Amygdala (tissue), 56 donors: Measurements from ENCODE around the gene LILRA5.
"Not testable (repeated sequence)": the region's sequence is repeated elsewhere in the genome, so short reads cannot be mapped to it uniquely, and the experiment has no call there.

Source experiments
- DNase-seq, 56 donors: peaks; one replicate each; lab custom pipeline; 2025; lab: John Stamatoyannopoulos, UW

Gene LILRA5

DNA sequence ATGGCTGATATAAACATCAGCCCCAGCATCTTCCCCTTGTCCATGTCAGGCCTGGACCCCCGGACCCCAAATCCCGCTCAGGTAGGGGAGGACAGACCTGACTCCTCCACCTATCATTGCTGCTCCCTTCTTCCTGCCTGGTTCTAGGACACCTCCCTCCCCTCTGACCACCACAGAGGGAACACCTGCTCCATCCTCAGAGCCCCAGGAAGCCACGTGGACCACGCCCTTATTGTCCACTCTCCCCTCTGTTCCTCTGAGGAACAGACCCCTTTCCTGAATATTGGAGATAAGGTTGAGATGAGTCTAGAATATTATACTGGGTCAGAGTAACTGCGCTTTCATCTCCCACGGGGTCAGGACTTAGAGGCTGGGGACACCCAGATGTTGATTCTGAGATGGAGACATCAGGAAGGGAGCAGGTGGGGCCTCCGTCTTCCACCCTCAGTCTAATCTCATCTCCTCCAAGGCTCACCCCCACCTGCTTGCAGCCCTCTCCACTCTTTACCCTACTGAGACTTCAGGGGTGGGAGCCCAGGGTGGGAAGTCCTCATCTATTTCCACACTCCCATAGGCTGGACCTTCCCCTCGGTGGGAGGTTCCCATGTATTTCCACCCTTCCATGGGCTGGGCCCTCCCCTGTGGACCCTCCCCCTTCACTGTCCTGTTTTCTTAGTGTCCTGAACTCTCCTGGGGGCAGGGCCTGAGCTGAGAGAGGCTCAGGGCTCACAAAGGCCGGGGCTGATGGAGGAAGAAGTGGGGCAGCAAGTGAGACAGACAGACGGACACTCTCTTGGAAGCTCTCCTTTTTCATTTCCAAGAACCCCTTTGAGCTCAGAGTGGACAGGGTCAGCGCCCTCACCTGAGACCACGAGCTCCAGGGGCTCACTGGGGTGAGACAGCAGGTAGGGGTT lies 23.3 kb upstream of the LILRA5 start:
- DNase-seq: peak in 2 of 56 donors; percentile 9 to 14

GRCh38 chr19:54335164-54335563 lies 22.2 kb upstream of the LILRA5 start:
- DNase-seq: no peak

GRCh38 chr19:54333586-54334298 lies 20.8 kb upstream of the LILRA5 start:
- DNase-seq: no peak

DNA sequence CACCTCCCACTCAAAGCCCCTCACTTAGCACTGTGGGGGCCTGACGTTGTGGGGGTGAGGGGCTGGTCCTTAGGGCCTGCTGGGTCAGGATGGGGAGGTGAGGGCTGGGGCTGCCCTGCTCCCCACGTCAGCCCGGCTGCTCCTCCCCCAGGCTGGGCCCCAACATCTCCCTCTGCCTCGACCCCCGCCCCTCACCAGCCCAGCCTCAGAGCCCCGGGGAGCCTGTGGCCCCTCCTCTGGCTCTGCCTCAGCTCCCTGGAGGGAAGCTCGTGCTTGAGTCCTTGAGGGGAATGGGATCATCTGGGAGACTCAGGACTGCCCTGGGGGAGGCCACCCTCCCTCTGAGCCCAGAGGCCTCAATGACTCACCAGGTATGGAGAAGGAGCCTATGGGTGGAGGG lies 19.2 kb upstream of the LILRA5 start:
- DNase-seq: no peak

DNA sequence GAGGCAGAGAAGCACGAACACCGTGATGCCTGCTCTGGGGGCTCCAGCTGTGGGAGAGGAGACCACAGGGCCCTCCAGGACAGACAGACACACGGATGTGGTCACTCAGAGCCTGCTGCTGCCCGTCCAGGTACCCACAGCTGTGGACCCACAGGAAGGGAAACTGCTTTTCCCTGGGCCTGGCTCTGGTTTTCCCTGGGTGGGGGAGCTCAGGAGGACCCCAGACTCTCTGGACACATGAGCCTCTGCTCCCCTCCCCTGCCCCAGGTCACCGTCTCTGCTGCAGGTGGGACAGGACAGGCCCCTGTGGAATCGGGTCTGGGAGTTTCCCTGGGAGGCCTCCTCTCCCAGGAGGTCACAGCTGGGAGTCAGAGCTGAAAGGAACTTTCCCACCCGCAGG lies 18.7 kb upstream of the LILRA5 start:
- DNase-seq: no peak

- no peak for DNase-seq
Observed at GRCh38 chr19:54329476-54330165, 16.7 kb upstream of the LILRA5 start.

DNA sequence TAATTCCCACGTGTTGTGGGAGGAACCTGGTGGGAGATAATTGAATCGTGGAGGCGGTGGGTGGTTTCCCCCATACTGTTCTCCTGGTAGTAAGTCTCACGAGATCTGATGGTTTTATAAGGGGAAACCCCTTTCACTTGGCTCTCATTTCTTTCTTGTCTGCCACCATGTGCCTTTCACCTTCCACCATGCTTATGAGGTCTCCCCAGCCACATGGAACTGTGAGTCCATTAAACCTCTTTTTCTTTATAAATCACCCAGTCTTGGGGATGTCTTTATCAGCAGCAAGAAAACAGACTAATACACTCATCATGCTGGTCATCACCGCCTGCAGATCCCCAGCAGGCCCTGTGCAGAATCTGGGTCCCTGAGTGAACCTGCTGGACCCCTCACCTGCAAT lies 15.8 kb upstream of the LILRA5 start:
- DNase-seq: not testable (repeated sequence)

DNA sequence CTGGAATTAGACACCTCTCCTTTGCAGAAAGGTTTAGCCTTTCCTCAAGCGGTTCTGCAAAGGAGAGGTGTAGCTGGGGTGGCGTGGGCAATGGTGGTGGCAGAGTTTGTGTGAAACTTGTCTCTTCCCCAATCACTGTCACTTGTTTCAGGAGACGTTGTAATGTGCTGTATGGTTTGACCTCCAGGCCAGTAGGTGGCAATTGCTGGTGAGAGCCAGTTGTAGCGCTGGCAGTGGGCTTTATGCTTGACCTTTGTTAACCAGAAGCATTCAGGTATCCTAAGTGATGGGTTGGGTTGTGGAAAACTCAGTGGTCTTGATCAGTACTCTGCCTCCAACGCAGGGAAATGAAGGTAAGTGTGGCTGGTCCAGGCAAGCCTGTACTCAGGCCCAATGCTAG lies 12.7 kb upstream of the LILRA5 start:
- DNase-seq: no peak

- DNase-seq: peak in 8 of 56 donors; percentile 3 to 47 (median 9)
Observed at GRCh38 chr19:54325194-54325621, 12.2 kb upstream of the LILRA5 start.

- no peak for DNase-seq
Observed at GRCh38 chr19:54324071-54324470, 11.1 kb upstream of the LILRA5 start.

- not testable (repeated sequence) for DNase-seq
Observed at GRCh38 chr19:54322934-54323333, 10.0 kb upstream of the LILRA5 start.

DNA sequence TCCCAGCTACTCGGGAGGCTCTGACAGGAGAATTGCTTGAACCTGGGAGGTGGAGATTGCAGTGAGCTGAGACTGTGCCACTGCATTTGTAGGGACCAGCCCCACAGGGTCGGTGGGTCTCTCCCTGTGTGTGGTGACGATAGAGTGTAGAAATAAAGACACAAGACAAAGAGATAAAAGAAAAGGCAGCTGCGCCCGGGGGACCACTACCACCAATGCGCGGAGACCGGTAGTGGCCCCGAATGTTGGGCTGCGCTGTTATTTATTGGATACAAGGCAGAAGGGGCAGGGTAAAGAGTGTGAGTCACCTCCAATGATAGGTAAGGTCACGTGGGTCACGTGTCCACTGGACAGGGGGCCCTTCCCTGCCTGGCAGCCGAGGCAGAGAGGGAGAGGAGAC lies 9.3 kb upstream of the LILRA5 start:
- DNase-seq: not testable (repeated sequence)

DNA sequence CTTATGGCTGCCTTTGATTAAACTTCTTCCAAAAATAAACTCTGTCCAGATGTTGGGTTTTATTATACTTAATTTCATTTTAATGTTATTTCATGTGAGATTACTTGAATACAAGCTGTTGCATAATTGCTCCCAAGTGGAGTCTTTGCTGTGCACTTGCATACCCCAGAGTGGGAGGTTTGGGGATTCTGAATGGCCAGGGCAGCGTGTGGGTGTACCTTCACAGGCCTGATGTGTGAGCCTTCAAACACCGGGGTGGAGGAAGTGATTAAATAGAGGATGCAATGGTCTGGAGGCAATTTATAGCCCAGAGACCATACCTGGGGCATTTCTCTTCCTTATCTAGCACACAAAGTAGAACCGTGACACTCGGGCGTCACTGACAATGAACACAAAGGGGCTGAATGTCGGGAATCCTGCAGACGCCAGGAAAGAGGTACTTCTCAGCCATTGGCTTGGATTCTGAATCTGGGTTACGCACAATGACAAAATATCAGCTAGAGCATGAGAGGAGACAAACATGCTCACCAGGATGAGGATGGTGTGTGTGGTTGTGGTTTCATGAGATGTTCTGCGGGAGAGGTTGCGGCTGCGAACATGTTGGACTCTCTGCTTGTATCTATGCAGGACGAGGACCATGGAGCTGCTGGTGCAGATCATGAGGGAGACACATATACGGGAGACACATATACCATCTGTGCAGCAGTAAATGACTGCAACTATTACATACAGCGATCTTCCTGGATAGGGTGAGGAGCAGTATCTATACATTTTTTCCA lies 7.1 kb upstream of the LILRA5 start:
- DNase-seq: no peak

- no peak for DNase-seq
Observed at GRCh38 chr19:54319049-54319448, 6.1 kb upstream of the LILRA5 start.

GRCh38 chr19:54317965-54318240 lies 4.9 kb upstream of the LILRA5 start:
- no peak for DNase-seq

DNA sequence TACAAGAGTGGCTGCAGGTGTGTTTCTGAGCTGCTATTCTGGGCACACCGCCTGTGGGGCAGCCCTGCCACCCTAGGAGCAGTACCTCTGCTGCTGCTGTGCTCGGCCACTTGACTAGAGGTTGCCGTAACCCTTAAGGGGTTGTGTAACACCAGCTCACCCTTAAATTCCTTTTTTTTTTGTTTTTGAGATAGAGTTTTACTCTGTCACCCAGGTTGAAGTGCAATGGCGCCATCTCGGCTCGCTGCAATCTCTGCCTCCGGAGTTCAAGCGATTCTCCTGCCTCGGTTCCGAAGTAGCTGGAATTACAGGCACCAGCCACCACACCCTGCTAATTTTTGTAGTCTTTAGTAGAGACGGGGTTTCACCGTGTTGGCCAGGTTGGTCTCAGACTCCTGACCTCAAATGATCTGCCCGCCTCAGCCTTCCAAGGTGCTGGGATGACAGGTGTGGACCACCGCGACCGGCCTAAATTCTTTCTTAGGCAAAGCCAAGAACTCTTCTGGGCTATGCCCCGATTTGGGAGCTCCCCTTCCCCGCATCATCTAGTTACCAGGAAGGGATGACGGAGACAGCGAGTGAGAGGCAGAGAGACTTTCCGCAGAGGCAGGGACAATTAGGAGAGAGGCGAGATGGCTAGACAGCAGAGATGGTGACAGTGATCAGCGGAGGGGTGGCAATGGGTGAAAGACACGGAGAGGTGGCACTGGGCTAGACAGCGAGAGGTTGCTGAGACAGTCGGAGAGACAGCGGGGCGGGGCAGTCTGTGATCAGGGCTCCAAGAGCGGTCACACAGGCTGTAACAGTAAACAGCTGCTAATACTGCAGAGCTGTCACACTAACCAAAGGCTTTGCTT lies 4.4 kb upstream of the LILRA5 start:
- DNase-seq: no peak

DNA sequence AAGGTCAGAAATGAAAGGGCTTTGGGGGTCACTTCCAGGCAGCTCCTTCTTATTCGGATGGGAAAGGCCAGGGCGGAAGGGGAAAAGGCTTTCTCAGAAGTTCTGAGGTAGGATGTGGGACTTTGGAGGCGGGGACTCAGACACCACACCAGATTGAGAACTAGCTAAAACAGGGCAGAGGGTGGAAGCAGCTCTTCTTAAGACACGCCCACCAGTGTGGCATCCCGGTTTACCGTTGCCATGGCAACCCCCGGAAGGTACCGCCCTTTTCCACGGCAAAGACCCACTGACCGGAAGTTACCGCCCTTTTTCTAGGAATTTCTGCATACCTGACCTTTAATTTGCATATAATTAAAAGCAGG lies 3.8 kb upstream of the LILRA5 start:
- no peak for DNase-seq

GRCh38 chr19:54315956-54316355 lies 3.0 kb upstream of the LILRA5 start:
- no peak for DNase-seq

DNA sequence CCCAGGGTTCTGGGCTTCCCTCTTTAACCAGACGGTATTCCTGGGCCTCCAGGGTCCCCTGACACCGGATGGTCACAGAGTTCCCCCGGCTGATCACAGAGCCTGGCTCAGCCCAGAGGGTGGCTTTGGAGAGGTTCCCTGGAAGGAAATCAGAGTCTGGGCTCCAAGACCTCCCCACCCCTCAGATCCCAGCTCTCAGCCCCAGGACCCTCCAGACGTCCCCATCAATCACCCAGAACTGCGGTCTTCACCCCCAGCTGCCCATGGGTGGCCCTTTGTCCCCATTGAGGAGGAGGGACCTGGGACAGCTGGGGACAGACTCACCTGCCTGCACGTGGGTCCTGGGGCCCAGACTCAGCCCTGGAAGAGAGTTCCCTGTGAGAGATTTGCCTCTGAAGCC lies 955 bp downstream of the LILRA5 start:
- no peak for DNase-seq

DNA sequence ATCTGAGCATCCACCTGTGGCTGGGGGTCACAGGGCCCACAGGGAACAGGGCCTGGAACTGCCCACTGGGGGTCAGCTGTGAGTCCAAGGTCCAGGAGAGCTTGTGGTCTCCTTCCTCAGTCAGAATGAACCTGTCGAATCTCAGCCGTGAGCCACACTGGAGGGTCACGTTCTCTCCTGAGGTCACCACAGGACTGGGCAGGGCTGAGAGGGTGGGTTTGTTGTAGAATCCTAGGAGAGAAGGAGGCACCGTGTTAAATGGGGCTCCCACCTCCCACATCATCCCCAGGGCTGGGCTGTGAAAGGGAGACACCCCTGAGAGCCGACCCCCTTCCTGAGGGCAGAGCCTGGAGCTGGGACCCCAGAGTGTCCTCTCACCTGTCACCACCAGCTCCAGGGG lies 1.5 kb downstream of the LILRA5 start:
- DNase-seq: no peak
